IMR-90 (cell line): ENCODE measurements around the gene GNAI2. TPM values are rescaled to one million over a fixed set of nuclear protein-coding genes. Genes with fewer than 3 reads are reported as not detected.

Source experiments
- ATAC-seq: fragments of 200-7000 bp; cut with Tn5 transposase; 2 replicates; pipeline ENCODE4 v1.9.1; 2020; ENCODE audit warnings: low read depth, mild to moderate bottlenecking, moderate library complexity
- BruUV-seq: library from RNA; stranded (reverse); fragments of 400-500 nt; replicated peaks from 2 replicates; lab custom pipeline; 2021; lab: Mats Ljungman, UMichigan
- CTCF ChIA-PET: fragments of 300-600 bp; formaldehyde crosslinking; extraction: SDS; loops from one replicate; lab custom pipeline; 2021; ENCODE audit warnings: antibody characterized with exemption; lab: Yijun Ruan, JAX
- POLR2A ChIA-PET: fragments of 300-600 bp; sonication (Branson Sonifier 250); formaldehyde crosslinking; loops from one replicate; lab custom pipeline; 2022; ENCODE audit warnings: antibody characterized with exemption; ENCODE audit not compliant: unreplicated experiment; lab: Charles Lee
- DNase-seq: peaks from one replicate; pipeline ENCODE4 v3.0.0; 2013
- H2AFZ ChIP-seq: replicated peaks from 2 replicates; pipeline ENCODE3; 2013; ENCODE audit warnings: low read length, mild to moderate bottlenecking; ENCODE audit not compliant: poor library complexity
- H2AK5ac ChIP-seq: 2 replicates; pipeline ENCODE4 v1.6.1; 2013; ENCODE audit warnings: low read depth, low read length, inconsistent platforms
- H2AK9ac ChIP-seq: replicated peaks from 2 replicates; pipeline ENCODE3; 2013; ENCODE audit warnings: mild to moderate bottlenecking, low read depth, low read length, moderate library complexity; ENCODE audit not compliant: poor library complexity
- H2BK120ac ChIP-seq: 2 replicates; pipeline ENCODE4 v1.6.1; 2013; ENCODE audit warnings: low read depth, low read length, inconsistent platforms
- H2BK15ac ChIP-seq: 3 replicates; pipeline ENCODE4 v1.6.1; 2013; ENCODE audit warnings: low read depth, low read length, inconsistent platforms
- H2BK20ac ChIP-seq: 2 replicates; pipeline ENCODE4 v1.6.1; 2013; ENCODE audit warnings: low read depth, mild to moderate bottlenecking, inconsistent platforms, low read length, moderate library complexity
- H2BK5ac ChIP-seq: 2 replicates; pipeline ENCODE4 v1.6.1; 2013; ENCODE audit warnings: mild to moderate bottlenecking, low read depth, low read length, inconsistent platforms; ENCODE audit not compliant: poor library complexity, severe bottlenecking
- H3K14ac ChIP-seq: replicated peaks from 2 replicates; pipeline ENCODE4 v1.6.1; 2013; ENCODE audit warnings: low read depth, low read length, inconsistent platforms
- H3K18ac ChIP-seq: 2 replicates; pipeline ENCODE4 v1.6.1; 2013; ENCODE audit warnings: low read depth, low read length, control low read depth
- H3K23ac ChIP-seq: 2 replicates; pipeline ENCODE4 v1.6.1; 2013; ENCODE audit warnings: low read depth, low read length, inconsistent platforms
- H3K27ac ChIP-seq: 2 replicates; pipeline ENCODE4 v1.5.1; 2013; ENCODE audit warnings: mild to moderate bottlenecking, control low read depth, low read length; ENCODE audit not compliant: insufficient read depth
- H3K27me3 ChIP-seq: 2 replicates; pipeline ENCODE4 v1.6.1; 2013; ENCODE audit warnings: low read length; ENCODE audit not compliant: control insufficient read depth, insufficient read depth
- H3K36me3 ChIP-seq: 2 replicates; pipeline ENCODE4 v1.6.1; 2013; ENCODE audit warnings: low read length, mixed read lengths; ENCODE audit not compliant: control insufficient read depth, insufficient read depth
- H3K4ac ChIP-seq: 2 replicates; pipeline ENCODE4 v1.6.1; 2013; ENCODE audit warnings: low read depth, low read length, inconsistent platforms
- H3K4me1 ChIP-seq: 2 replicates; pipeline ENCODE4 v1.6.1; 2013; ENCODE audit warnings: low read length, mixed read lengths; ENCODE audit not compliant: control insufficient read depth, insufficient read depth
- H3K4me2 ChIP-seq: 2 replicates; pipeline ENCODE4 v1.6.1; 2013; ENCODE audit warnings: low read depth, mild to moderate bottlenecking, control low read depth, low read length, moderate library complexity
- H3K4me3 ChIP-seq: 2 replicates; pipeline ENCODE4 v1.5.1; 2013; ENCODE audit warnings: low read depth, mild to moderate bottlenecking, control low read depth, low read length, moderate library complexity; ENCODE audit not compliant: insufficient read depth
- H3K56ac ChIP-seq: 2 replicates; pipeline ENCODE4 v1.6.1; 2013; ENCODE audit warnings: low read length, inconsistent platforms; ENCODE audit not compliant: insufficient read depth; ENCODE audit errors: extremely low read depth
- H3K79me1 ChIP-seq, 2 experiments: 2 replicates each; pipeline ENCODE4 v1.6.1; 2013; ENCODE audit warnings: low read length in 2 of 2, inconsistent platforms in 1 of 2, low read depth in 1 of 2
- H3K9ac ChIP-seq: 2 replicates; pipeline ENCODE4 v1.6.1; 2013; ENCODE audit warnings: low read depth, low read length, control low read depth
- H3K9me1 ChIP-seq: 2 replicates; pipeline ENCODE4 v1.6.1; 2013; ENCODE audit warnings: low read length, inconsistent platforms; ENCODE audit not compliant: insufficient read depth
- H3K9me3 ChIP-seq: 2 replicates; pipeline ENCODE4 v1.6.1; 2013; ENCODE audit warnings: low read length; ENCODE audit not compliant: control insufficient read depth, insufficient read depth
- H4K20me1 ChIP-seq: 2 replicates; pipeline ENCODE4 v1.6.1; 2013; ENCODE audit warnings: low read length, inconsistent platforms; ENCODE audit not compliant: insufficient read depth
- H4K5ac ChIP-seq: 2 replicates; pipeline ENCODE4 v1.6.1; 2013; ENCODE audit warnings: mild to moderate bottlenecking, low read depth, low read length, control low read depth
- H4K8ac ChIP-seq, 2 experiments: 2 replicates each; pipeline ENCODE4 v1.6.1; 2013; ENCODE audit warnings: low read depth in 2 of 2, low read length in 2 of 2, control low read depth in 1 of 2, inconsistent platforms in 1 of 2
- H4K91ac ChIP-seq: 2 replicates; pipeline ENCODE4 v1.6.1; 2013; ENCODE audit warnings: low read depth, low read length, inconsistent platforms; ENCODE audit not compliant: insufficient read depth
- BHLHE40 ChIP-seq: fragments of 150-350 bp; IDR thresholded peaks from 2 replicates; pipeline ENCODE4 v1.6.1; 2016; ENCODE audit warnings: mild to moderate bottlenecking, low read depth, low read length
- CTCF ChIP-seq: conservative IDR thresholded peaks from 2 replicates; pipeline ENCODE4 v1.5.1; 2012; ENCODE audit warnings: mild to moderate bottlenecking, low read depth, low read length, improper control_type of control experiment
- ELK1 ChIP-seq: fragments of 150-350 bp; IDR thresholded peaks from 2 replicates; pipeline ENCODE4 v1.6.1; 2016; ENCODE audit warnings: low read depth, mild to moderate bottlenecking, low read length, moderate library complexity, borderline replicate concordance
- MAZ ChIP-seq: IDR thresholded peaks from 2 replicates; pipeline ENCODE4 v1.6.1; 2012; ENCODE audit warnings: low read depth, mild to moderate bottlenecking, low read length, improper control_type of control experiment, moderate library complexity, borderline replicate concordance
- MXI1 ChIP-seq: IDR thresholded peaks from 2 replicates; pipeline ENCODE4 v1.6.1; 2012; ENCODE audit warnings: low read depth, mild to moderate bottlenecking, low read length, moderate library complexity, borderline replicate concordance
- POLR2A ChIP-seq: IDR thresholded peaks from 2 replicates; pipeline ENCODE4 v1.6.1; 2012; ENCODE audit warnings: mild to moderate bottlenecking, low read depth, low read length
- RAD21 ChIP-seq: IDR thresholded peaks from 2 replicates; pipeline ENCODE4 v1.6.1; 2012; ENCODE audit warnings: low read length, improper control_type of control experiment
- RFX5 ChIP-seq: IDR thresholded peaks from 2 replicates; pipeline ENCODE4 v1.8.0; 2012; ENCODE audit warnings: low read depth, mild to moderate bottlenecking, low read length, moderate library complexity
- SMC3 ChIP-seq: fragments of 150-350 bp; IDR thresholded peaks from 2 replicates; pipeline ENCODE4 v1.6.1; 2016; ENCODE audit warnings: low read depth, mild to moderate bottlenecking, antibody characterized with exemption, low read length, moderate library complexity
- USF2 ChIP-seq: fragments of 150-350 bp; IDR thresholded peaks from 2 replicates; pipeline ENCODE4 v1.6.1; 2017; ENCODE audit warnings: mild to moderate bottlenecking, antibody characterized with exemption, low read length, low read depth
- WGBS, 2 experiments: methylation state at CpG; one replicate each; pipeline versions ENCODE4 v1.1.5 to v1.1.7; 2013; ENCODE audit warnings: missing lambda C conversion rate in 2 of 2; ENCODE audit not compliant: insufficient read length in 1 of 2; ENCODE audit errors: extremely low coverage in 2 of 2; 5-methylcytosine and 5-hydroxymethylcytosine counted together
- dilution Hi-C: fragments of 300-500 bp; cut with HindIII; formaldehyde crosslinking; loops from one replicate; pipeline ENCODE4 v1.14.3; 2018; ENCODE audit warnings: low sequenced_read_pairs; ENCODE audit not compliant: unreplicated experiment
- in situ Hi-C: fragments of 300-500 bp; cut with MboI; formaldehyde crosslinking; loops from 3 replicates; pipeline ENCODE4 v1.14.3; 2019; ENCODE audit warnings: low sequenced_read_pairs, inconsistent platforms, mixed read lengths
- intact Hi-C: fragments of 100-400 bp; cut with micrococcal nuclease; formaldehyde crosslinking; loops from 2 replicates; pipeline ENCODE4 v1.10.0; 2022
- polyA plus RNA-seq, 3 experiments: library from polyadenylated mRNA; depleted of rRNA; stranded (reverse); fragments of >200 nt; gene quantifications; 2 replicates each; pipeline ENCODE4 v1.2.3, GENCODE V29; 2012; ENCODE audit warnings: low replicate concordance in 1 of 3
- total RNA-seq: library from RNA; depleted of rRNA; stranded (reverse); fragments of >200 nt; gene quantifications from 2 replicates; pipeline ENCODE4 v1.2.3, GENCODE V29; 2012

The GNAI2 gene
- total and polyA plus RNA-seq, 2 of the 4 experiments (the other 2 are of a cell fraction), result 867 to 1,079 TPM

- TF ChIP-seq MXI1, result no peak
- no peak for TF ChIP-seq MAZ
- TF ChIP-seq RAD21, result no peak
Measured at GRCh38 chr3:50194903-50195500, 41.0 kb upstream of the GNAI2 start (continued).

- Histone ChIP-seq H3K79me1 (no peaks in the 10 kb centered on the region), H4K5ac (no peak overlapping the region), H3K4me3 (no peak overlapping the region), H3K4me1 (no peaks in the 10 kb centered on the region), H3K18ac (no peak overlapping the region), H2BK5ac (no peak overlapping the region), H4K20me1 (peaks cover 4% of the 10 kb centered on the region; the same call in 1 of the 2 replicates), H2AK5ac (no peak overlapping the region), H3K4me2 (no peak overlapping the region), H2BK15ac (no peak overlapping the region), H2BK20ac (no peak overlapping the region), H4K8ac (no peak overlapping the region), H2AK9ac (no peak overlapping the region), H3K9me1 (no peaks in the 10 kb centered on the region), H3K56ac (no peak overlapping the region), H2BK120ac (no peak overlapping the region), H3K27ac (no peak overlapping the region), H3K9me3 (no peaks in the 10 kb centered on the region), H3K23ac (no peak overlapping the region), H4K91ac (no peak overlapping the region), H3K14ac (no peak overlapping the region), H3K36me3 (no peaks in the 10 kb centered on the region), H3K4ac (no peak overlapping the region), H3K9ac (no peak overlapping the region), H2AFZ (peak overlapping the region; percentile 41), H3K27me3 (peaks cover 34% of the 10 kb centered on the region)
- dilution Hi-C loops (no loop called here), in situ Hi-C loops (no loop called here), intact Hi-C loops (no loop called here)
- ATAC-seq, result no peak
- TF ChIP-seq RFX5 (no peak), MXI1 (no peak), BHLHE40 (no peak), CTCF (no peak), ELK1 (no peak), USF2 (no peak), POLR2A (no peak), SMC3 (no peak)
- POLR2A ChIA-PET, result no interaction called here
- no peak for DNase-seq
- BruUV-seq, result no TSS peak
- WGBS, 2 experiments, result 43% methylated on average over 2 of the region's 4 CpGs; no CpG with 5 or more reads in 1 of the 2 experiments
- CTCF ChIA-PET, result interaction anchor here (0.9 to 3.0 kb wide), 2 partner anchors 30 to 132 kb away, joined by 3 to 22 read pairs; partner anchors contain the start of gene TUSC2
Measured at GRCh38 chr3:50195501-50196252, 40.3 kb upstream of the GNAI2 start.
